Chondrocyte (in vitro differentiated cells): ENCODE data around the gene TMX1. TPM values are rescaled to one million over a fixed set of nuclear protein-coding genes. Genes with fewer than 3 reads are reported as not detected.

Experiments
- DNase-seq: peaks from one replicate; pipeline ENCODE4 v3.0.0; 2021; ENCODE audit warnings: mixed read lengths, low spot score
- H3K27ac Mint-ChIP-seq: one replicate; pipeline ENCODE4 v1.8.0; 2021; ENCODE audit warnings: mild to moderate bottlenecking, moderate library complexity, mixed read lengths; ENCODE audit not compliant: unreplicated experiment
- H3K27me3 Mint-ChIP-seq: 2 replicates; pipeline ENCODE4 v1.8.0; 2021; ENCODE audit warnings: low read depth, mixed read lengths
- H3K36me3 Mint-ChIP-seq: 2 replicates; pipeline ENCODE4 v1.8.0; 2021; ENCODE audit warnings: low read depth, mixed read lengths
- H3K4me1 Mint-ChIP-seq: 2 replicates; pipeline ENCODE4 v1.8.0; 2021; ENCODE audit warnings: low read depth, mild to moderate bottlenecking, mixed read lengths
- H3K4me3 Mint-ChIP-seq: one replicate; pipeline ENCODE4 v1.8.0; 2021; ENCODE audit warnings: mild to moderate bottlenecking, moderate library complexity, mixed read lengths; ENCODE audit not compliant: unreplicated experiment
- H3K9me3 Mint-ChIP-seq: 2 replicates; pipeline ENCODE4 v1.8.0; 2021; ENCODE audit warnings: low read depth, mixed read lengths
- total RNA-seq: library from RNA; stranded (reverse); gene quantifications from 3 replicates; pipeline ENCODE4 v1.2.1, GENCODE V29; 2021
- TF ChIP-seq, protein P1 (sequence below): fragments of 200-600 bp; sonication (generic); IDR thresholded peaks from 2 replicates; pipeline ENCODE4 v1.5.0; 2021; ENCODE audit warnings: antibody characterized with exemption, mild to moderate bottlenecking, moderate library complexity

The TMX1 gene
- total RNA-seq, 1 donor from 2014 or later, result 35.4 TPM

DNA sequence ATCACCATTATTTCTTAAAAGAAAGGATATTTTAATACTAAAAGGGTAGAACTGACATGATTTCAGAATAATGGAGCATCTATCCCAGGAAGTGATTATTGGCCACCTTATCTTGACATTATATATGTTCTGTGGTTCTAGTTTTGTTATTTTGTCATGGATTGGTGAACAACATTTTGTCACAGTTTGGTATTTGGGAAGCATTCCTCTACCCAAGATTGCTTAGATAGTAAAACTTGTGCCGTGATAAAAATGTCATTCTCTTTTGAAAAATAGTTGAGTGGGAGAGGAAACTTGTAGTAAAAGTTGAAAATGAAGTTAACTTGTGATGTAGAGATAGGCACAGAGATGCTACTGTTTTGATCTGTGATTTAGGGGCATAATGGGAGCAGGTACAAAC lies 65.7 kb downstream of the TMX1 start:
- no peaks in the 10 kb centered on the region for H3K36me3 Mint-ChIP-seq
- no peak overlapping the region for H3K4me3 Mint-ChIP-seq
- TF ChIP-seq, protein P1, sequence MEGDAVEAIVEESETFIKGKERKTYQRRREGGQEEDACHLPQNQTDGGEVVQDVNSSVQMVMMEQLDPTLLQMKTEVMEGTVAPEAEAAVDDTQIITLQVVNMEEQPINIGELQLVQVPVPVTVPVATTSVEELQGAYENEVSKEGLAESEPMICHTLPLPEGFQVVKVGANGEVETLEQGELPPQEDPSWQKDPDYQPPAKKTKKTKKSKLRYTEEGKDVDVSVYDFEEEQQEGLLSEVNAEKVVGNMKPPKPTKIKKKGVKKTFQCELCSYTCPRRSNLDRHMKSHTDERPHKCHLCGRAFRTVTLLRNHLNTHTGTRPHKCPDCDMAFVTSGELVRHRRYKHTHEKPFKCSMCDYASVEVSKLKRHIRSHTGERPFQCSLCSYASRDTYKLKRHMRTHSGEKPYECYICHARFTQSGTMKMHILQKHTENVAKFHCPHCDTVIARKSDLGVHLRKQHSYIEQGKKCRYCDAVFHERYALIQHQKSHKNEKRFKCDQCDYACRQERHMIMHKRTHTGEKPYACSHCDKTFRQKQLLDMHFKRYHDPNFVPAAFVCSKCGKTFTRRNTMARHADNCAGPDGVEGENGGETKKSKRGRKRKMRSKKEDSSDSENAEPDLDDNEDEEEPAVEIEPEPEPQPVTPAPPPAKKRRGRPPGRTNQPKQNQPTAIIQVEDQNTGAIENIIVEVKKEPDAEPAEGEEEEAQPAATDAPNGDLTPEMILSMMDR, result no peak
- H3K4me1 Mint-ChIP-seq, result peaks cover 63% of the 10 kb centered on the region
- no peak for DNase-seq
- no peaks in the 10 kb centered on the region for H3K27me3 Mint-ChIP-seq
- H3K9me3 Mint-ChIP-seq, result no peaks in the 10 kb centered on the region
- H3K27ac Mint-ChIP-seq, result peak overlapping the region; percentile 91

Other genes starting within 250 kb of the TMX1 start
- gene TRIM9, start 145.1 kb upstream of the TMX1 start, total RNA-seq, result 13.0 to 15.5 TPM (median 13.4 TPM) in 3 replicates